ENCODE data around the gene AFG1L.

DNA sequence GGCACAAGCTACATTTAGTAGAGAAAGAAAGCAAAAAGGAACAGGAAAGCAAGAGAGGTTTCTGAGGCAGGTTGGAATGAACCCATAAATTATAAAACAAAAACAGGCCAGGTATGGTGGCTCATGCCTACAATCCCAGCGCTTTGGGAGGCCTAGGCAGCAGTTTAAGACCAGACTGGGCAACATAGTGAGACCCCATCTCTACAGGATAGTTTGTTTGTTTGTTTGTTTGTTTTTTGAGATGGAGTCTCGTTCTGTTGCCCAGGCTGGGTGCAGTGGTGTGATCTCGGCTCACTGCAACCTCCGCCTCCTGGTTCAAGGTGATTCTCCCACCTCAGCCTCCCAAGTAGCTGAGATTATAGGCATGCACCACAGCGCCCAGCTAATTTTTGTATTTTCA lies 49.0 kb downstream of the AFG1L start:
- TF ChIP-seq, protein P1, sequence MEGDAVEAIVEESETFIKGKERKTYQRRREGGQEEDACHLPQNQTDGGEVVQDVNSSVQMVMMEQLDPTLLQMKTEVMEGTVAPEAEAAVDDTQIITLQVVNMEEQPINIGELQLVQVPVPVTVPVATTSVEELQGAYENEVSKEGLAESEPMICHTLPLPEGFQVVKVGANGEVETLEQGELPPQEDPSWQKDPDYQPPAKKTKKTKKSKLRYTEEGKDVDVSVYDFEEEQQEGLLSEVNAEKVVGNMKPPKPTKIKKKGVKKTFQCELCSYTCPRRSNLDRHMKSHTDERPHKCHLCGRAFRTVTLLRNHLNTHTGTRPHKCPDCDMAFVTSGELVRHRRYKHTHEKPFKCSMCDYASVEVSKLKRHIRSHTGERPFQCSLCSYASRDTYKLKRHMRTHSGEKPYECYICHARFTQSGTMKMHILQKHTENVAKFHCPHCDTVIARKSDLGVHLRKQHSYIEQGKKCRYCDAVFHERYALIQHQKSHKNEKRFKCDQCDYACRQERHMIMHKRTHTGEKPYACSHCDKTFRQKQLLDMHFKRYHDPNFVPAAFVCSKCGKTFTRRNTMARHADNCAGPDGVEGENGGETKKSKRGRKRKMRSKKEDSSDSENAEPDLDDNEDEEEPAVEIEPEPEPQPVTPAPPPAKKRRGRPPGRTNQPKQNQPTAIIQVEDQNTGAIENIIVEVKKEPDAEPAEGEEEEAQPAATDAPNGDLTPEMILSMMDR (IDR thresholded peaks at IDR 0.05) = no peak
- TF ChIP-seq POLR2A (IDR thresholded peaks at IDR 0.05) (no peak), POLR2AphosphoS5 (IDR thresholded peaks at IDR 0.05) (no peak)

Measured in stomach (tissue), 4 donors.